ENCODE measurements around the gene PCDHGB4.

- TF ChIP-seq POLR2A (IDR thresholded peaks at IDR 0.05; ENCODE audit: low read length) (no peak), GATA1 (IDR thresholded peaks at IDR 0.05; ENCODE audit: low read depth, low read length) (no peak)
These were observed 44.1 kb upstream of the PCDHGB4 start, which contains the start of gene PCDHGA3 for GRCh38 chr5:141343242-141343952.

All from erythroblast (primary cell).